GM19240 (cell line): ENCODE measurements around the gene BTBD16.

ENCODE experiments used
- DNase-seq: peaks from one replicate; pipeline ENCODE4 v3.0.0; 2011; ENCODE audit warnings: low spot score; ENCODE audit not compliant: insufficient read length

Gene BTBD16

DNA sequence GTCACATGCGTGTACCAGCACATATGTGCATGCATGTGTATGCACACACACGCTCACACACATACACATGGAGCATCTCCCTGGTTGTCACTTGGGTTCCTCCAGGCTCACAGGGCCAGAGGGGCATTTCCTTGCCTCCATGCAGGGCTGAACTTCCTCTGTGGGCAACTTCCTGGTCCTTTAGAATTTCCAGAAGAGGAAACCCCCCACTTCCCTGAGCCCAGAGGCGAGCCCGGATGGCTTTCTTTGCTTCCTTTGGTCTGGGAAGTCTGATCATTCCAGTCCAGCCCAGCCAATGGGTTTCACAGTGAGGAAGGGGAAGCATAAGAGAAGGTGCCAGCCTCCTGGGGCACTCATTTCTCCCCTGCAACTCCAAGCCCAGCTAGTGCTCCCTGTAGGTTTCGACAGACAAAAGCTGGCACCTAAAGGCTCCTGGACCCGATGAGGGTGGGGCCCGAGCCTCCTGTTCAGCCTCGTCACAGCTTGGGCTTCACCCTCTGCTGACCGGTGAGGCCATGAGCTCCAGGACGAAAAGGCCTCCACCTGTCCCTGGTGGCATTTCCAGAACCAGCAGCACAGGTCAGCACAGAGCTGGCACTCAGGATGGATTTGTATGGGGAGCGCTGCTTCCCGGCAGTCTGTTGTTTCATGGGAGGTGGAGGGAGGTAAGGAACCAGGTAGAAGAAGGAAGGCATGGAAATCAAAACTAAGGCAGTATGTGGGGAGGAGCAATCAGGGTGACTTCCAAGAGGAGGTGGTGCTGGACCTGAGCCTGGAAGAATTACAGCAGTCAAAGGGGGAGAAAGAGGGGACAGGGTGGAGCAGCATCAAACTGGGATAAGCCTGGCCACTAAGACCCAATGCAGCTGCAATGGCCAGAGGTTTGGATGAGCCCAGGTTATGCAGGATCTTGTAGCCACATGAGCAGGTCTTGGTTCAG is 23.7 kb downstream of the BTBD16 start:
- no peak for DNase-seq

DNA sequence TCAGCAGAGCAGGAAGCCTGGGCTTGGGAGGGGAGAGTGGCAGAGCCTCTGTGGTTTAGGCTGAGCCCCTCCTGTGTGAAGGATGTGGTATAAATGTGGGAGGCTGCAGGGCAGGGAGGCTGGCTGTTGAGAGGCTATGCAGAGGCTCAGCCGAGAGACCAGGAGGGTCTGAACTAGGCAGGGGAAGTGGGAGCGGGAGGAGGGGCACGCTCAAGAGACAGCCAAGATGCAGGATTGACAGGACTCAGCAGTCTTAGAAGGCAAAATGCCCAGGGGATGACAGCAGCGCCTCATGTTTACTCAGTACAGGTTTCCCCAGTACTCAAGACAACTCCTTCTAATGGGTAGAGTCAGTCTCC is 24.3 kb downstream of the BTBD16 start:
- DNase-seq, result no peak

DNA sequence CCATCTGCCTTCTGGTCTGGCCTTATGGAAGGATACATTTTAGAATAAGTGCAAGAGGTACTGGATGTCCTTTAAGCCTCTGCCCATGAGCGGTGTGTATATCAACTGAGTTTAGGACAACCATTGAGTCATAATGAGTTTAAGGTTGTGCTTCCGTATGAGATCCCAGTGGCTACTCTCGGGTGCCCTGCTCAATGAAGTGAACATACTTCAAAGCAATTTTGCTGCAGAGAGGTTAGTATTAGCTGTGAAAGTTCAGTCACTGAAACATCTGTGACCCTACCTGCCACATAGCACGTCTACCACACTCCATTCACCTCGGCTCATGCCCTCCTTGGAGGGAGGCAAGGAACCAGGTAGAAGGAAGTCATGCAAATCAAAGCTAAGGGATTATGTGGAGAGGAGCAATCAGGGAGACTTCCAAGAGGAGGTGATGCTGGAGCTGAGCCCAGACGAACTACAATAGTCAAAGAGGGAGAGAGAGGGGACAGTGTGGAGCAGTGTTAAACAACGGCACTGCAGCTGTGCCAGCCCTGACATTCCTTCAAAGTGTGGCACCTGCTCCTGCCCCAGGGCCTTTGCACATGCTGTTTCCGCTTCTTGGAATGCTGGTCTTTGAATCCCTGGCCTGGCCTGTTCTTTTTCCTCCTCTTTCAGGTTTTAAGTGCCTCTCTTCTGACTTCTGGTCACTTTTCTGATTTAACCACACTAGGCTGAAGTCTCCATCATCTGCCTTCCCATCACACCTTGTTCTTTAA is 25.4 kb downstream of the BTBD16 start:
- no peak for DNase-seq

DNA sequence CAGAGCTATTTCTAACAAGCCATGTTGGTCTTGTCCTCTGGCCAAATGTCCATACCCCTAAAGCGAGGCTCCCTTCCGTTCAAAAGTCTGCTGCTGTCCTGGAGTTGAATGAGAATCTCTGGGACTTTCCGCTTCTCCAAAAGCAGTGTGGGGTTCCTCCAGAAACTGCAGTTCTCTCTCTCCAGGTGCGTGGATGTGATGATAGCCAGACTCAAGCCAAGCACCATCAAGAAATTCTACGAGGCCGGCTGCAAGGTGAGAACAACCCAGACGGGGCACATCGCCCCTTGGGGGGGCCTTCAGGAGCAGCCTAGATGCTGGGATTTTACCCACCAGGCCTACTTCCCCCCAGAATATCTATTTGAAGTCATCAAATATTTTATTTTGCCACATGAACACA is 26.5 kb downstream of the BTBD16 start:
- DNase-seq, result no peak

DNA sequence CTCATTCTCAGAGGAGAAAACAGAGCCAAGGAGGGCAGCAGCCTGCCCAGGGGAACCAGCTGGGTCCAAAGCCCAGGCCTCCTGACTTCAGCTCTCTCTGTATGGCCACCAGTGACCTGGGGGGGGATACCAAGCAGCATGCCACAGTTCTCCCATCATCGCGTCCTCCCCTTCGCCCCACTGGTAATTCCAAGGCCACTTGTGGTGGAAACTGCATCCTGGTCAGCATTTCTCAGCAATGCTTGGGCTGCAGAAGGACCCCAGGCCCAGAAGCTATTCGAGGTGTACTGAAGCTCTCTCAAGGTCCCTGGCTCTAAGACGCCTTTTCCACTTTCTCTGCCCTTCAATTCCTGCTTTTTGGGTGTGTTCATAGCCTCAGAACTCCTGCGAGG is 27.1 kb downstream of the BTBD16 start:
- no peak for DNase-seq

DNA sequence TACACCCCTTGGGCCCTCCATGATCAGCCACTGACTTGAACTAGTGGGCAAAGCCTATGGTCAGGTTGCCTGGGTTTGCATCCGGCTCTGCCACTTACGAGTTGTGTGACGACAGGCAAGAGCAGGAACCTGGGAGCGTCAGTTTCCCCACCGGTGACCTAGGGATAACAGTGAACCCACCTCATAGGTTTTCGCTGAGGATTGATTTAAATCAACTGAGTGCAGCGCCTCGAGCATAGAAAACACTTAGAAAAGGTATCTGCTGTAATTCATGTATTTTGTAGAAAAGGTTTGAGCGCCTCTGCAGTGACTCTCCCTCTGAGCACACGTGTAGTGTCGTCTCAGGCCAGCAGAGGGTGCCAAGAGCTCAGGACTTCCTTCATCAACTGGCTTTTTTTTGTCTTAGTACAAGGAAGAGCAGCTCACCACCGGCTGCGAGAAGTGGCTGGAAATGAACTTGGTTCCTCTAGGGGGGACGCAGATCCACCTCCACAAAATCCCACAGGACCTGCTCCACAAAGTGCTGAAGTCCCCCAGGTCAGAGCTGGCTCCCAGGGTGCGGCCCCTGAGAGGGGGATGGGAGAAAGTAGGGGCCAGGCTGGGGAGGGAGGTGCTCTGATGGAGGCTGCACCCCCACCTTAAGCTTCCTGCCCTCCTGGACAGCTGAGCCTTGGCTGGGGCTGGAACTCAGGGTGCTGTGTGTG is 27.7 kb downstream of the BTBD16 start:
- peak; percentile 46 for DNase-seq

DNA sequence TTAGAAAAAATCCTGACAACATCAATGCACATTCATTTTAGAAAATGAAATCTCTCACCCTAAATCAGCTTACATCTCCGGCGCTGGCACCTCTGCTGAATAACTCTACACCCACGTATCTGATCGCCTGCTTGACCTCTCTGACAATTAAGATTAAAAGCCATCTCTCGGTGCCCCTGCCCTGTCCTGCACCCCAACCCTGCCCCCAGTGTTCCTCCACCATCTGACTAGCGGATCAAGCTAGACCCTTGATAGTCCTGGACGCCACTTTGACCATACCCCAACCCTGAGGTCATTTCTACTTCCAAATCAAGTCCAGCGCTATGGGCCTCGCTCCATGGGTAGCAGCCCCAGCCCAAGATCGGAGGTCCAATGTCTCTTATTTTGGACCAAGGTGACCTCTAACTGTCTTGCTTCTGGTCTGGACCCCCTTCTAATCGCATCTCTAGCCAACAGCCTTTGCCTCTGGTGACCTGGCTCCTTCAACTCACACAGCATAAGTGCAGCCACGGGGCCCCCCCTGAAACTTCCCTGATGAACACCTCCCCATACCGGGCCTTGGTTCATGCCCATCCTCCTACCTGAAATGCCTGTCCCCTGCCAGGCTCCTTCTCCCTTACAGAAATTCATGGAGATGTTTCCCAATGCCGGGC is 28.5 kb downstream of the BTBD16 start:
- no peak for DNase-seq

DNA sequence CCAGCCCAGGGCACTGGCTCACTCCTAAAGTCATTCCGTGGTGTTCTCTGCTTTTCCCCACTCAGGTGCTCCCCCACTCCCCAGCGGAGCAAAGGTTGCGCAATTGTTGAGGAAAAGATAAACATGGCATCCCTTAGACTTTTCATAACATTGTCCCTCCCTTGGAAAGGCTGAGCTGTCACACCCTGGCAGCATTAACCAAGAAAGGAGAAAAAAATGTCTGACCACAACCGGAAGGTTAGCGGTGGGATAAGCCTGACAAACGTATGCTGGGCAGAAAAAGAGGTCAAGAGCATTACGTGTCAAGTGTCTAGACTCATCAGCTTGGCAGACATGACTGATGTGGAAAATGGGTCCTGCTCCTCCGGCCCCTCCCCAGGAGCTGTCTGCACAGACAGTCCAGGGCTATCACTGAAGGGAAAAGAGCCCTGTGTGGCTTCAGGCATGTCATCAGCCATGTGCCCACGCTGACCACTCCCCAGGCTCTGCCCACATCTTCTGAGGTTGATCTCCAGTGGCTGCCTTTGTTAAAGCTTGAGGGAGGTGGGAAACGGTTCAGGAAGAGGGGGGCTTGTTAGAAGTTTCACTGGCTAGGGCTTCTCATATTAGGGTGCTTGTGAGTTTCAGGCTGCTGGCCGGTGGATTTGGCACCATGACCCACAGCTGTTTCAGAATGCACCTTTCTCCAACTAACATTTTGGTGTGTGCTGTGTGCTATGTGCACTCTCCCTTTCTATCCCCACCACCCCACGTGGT is 30.1 kb downstream of the BTBD16 start:
- no peak for DNase-seq

DNA sequence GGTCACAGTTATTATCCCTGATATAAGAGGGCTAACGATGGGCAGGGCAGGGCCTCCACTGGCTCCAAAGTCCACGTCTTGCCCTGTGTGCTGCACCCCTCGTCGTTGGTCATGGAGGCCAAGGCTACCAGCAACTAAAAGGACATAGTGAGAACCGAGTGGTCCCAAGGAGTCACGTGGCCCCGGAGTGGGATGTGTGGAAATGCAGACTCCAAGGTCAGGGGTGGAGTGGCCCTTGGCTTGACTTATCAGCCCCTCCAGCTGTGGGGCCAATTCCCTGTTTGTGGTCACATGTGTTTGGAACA is 30.7 kb downstream of the BTBD16 start:
- DNase-seq, result no peak

DNA sequence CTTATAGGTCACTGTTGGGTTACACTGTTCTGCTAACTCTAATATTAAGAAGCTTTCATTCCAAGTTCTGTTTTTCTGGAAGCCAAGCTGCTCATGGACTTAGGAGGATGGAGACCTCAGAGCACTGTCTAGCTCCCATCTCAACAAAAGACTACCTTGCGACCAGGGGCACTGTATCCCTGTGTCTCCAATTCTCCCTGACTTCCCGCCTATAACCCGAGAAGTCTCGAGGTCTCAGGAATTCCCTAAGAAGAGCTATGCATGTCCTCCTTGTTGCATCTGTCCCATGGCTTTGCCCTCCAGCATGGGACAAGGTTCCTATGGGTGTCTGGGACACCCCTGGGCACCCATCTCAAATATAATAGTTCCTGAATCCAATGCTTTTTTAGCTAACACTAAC is 31.2 kb downstream of the BTBD16 start:
- no peak for DNase-seq

DNA sequence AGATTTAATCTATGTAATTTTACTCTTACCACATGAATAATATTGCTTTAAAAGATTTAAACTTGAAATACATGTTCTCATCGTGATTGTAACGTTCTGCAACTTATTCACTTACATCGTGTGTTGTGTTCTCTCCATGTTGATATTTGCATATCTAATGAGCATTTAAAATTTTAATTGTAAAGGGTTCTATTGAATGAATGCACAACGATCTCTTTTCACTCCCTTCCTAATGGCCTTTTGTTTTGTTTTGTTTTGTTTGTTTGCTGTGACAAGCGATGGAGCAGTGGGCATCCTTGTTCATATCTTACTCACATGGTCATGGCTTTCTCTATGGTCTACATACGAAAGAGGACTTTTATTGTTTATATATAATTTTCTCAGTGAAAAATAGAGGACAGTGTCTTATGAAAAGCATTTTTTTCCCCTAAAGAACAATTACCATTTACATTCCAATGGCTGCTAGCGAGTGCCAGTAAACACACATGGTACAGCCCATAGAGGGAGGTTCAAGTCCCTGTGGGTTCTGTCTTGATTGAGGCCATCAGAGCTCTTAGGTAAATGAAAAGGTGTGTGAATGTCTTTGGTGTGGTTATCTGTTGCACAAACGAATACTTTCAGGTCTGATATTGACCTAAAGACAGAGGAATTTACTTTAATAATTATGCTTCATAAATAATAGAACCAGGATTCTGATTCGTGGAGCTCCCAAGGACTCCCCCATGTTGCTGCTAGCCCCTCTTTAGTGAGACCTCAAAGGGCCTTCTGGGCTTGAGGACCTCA is 32.4 kb downstream of the BTBD16 start:
- no peak for DNase-seq

DNA sequence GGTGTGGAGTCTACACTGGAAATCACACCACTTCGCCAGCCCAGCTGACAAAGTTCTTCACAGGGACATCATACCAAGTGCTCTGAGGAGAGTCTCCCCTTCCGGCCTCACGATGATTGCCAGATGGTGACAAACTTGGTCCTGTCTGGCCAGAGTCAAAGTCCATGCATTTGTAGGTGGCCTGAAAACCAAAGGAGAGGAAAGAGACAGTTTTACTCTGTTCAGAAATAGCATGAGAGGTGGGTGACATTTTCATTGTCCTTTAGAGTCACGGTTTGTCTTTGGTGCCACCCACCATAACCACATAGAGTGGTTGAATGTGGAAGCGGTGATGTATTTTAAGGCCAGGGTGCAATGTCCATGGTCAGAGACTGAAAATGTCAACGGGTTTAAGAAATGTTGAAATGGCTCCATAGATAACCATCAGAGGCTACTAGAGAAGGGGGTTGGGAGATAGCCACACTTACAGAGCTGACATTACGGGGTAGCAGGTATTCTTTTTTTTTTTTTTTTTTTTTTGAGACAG is 33.0 kb downstream of the BTBD16 start:
- DNase-seq, result no peak

DNA sequence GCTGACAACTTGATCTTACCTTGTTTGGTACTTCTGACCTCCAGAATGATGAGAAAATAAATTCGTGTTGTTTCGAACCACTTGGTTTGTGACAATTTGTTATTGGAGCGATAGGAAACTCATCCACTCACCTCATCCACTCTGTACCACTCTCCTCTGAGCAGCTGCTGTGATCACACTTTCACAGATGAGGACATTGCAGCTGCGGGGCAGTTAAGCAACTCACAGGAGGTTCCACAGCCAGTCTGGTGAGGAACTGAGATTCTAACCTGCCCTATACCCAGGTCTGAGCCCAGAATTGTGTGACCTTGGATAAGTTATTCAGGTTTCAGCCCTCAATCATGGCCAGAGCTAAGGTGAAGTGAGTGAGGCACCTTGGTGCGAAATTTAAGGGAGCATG is 35.2 kb downstream of the BTBD16 start:
- DNase-seq, result no peak

DNA sequence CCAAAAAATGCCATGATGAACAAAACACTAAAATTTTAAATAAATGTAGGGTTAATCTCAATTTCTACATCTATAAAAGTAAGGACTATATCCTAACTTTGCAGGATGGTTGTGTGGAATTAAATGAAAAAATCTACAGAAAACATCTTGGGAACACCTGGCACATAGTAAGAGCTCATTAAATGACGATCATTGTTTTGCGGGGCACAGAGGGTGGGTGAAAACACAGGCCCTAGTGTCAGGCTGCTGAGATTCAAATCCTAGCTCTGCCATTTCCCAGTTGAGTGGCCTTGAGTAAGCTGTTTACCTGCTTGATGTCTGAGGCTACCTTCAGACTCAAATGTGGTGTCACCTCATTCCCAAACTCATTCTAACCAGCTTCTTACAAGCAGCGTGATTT is 35.6 kb downstream of the BTBD16 start:
- no peak for DNase-seq

DNA sequence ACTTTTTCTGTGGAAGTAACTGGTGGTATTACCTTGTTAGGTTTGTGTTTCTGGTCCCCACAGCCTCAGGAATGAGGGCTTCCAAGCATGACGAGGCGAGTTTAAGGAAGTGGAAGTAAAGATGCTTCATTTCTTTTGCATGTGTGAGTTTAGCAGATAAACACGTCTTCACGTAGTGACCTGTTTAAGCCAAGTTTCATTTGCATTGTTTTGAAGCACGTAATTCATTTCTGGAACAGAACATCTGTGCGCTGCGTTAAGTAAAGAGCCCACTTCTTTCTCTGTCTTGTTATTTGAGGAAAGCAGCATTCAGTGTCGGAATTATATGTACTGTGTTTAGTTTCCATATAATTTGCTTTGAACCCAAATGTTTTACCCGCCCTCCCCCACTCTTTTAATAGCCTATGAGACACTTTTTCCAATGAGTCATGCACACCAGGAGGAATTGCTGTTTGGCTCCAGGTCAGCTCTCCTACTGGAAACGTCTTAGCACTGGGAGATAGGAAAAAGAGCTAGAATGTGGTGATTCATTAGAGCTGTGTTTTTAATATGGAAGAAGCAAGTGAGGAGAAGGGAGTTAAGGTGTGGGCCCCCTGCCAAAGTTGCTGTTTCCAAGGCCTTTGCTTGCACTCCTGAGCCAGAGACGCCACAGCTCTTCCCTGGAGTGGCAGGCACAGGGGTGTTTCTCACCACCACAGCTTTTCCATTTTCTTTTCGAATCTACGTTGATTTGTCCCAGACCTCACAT is 36.7 kb downstream of the BTBD16 start:
- no peak for DNase-seq

DNA sequence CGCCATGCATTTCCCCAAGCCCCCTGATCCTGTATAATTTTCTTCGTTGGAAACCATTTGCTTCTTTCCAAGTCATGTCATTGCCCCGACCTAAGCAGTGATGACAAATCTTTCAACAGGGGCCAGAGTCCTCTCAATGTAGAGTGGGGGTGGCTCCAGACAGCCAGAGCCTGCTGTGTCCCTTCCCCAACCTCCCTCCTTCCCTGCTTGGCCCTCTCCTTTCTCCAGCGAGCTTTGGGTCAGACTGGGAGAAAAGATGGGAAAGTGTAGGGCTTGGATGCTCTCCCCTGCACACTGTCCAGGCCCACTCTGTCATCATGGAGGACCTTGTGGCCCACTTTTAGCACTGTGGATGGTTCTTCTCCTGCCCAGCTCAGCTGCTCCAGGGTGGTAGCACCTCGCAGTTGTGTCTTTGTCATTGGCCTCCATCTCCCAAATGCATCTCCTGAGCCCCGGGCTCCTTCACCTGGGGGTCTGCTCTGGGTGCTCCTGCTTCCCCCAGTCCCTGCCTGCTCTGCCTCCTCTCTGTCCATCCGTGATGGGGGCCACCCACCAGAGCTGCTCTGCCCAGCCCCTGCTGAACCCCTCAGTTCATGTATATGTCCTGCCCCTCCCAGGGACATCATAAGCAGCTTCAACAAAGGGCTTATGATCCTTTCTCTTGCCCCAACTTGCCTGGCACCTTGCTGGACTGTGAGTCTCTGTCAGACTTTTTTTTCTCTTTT is 37.5 kb downstream of the BTBD16 start:
- no peak for DNase-seq

DNA sequence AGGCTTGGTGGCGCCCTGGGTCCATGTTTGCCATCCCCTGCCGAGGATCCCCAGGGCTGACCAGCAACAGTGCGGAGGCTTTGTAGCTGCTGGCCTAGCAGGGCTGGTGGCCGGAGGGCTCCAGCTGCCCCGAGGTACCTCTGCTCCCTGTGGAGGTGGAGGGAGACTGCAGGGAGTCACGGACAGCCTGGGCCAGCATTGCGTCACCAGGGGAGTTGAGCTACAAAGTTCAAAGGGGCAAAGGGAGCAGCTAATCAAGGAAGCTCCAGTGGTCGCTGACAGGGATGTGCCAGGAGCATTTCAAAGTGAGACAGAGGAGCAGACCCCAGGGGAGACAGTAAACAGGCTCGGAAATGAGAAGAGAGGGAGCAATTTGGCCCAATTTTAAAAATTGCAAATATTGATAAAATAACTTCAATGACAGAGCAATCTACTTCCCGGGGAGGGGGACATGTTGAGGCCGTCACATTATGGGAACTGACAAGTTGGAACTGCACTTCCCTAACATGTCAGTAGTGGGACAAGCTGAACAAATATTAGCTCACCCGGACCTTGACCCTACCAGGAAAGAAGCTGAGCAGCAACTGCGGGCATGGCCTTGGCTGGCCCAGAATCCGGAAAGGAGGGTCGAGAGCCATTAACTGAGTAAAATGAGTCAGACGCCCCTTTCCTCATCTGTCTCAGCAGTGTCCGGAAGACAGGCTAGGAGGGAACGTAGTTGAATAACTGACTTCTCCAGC is 39.4 kb downstream of the BTBD16 start:
- no peak for DNase-seq

DNA sequence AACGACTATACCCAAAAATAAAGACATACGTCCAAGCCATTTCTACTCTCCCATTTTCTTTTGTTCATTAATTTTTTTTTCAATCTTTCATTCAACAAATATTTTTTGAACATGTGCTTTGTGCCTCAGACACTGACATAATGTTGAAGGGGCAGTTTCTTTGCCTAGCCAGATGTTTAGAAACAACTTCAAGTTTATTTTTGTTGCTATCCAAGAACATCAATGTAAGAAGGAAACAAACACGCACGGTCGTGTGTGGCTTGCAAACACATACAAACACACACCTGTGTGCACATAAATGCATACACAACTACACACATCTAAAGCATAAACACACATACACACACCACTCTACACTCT is 39.9 kb downstream of the BTBD16 start:
- DNase-seq, result no peak
